Vagina (tissue), 2 donors: Measurements from ENCODE around the gene ULK4. TPM values are rescaled to one million over a fixed set of nuclear protein-coding genes. Genes with fewer than 3 reads are reported as not detected.
"Not testable (repeated sequence)": the region's sequence is repeated elsewhere in the genome, so short reads cannot be mapped to it uniquely, and the experiment has no call there.

Source experiments
- DNase-seq, 2 donors: peaks; one replicate each; pipeline ENCODE4 v3.0.0-alpha.2; 2017; ENCODE audit errors: extremely low spot score in 2 of 2
- H3K27ac ChIP-seq: fragments of 200-600 bp; sonication (generic); one replicate; pipeline ENCODE4 v1.5.1; 2019
- H3K27me3 ChIP-seq: fragments of 200-600 bp; sonication (generic); one replicate; pipeline ENCODE4 v1.5.1; 2019
- H3K36me3 ChIP-seq, 2 donors: fragments of 200-600 bp; sonication (generic); one replicate each; pipeline ENCODE4 v1.5.1; 2017 to 2019
- H3K4me1 ChIP-seq: fragments of 200-600 bp; sonication (generic); one replicate; pipeline ENCODE4 v1.5.1; 2019
- H3K4me3 ChIP-seq, 2 donors: fragments of 200-600 bp; sonication (generic); 1 replicate in 1 of 2; 2 replicates in 1 of 2; pipeline ENCODE4 v1.5.1; 2016 to 2019
- H3K9me3 ChIP-seq: fragments of 200-600 bp; sonication (generic); one replicate; pipeline ENCODE4 v1.5.1; 2019
- CTCF ChIP-seq, 3 experiments: fragments of 450-650 bp in 2 of 3; fragments of 200-600 bp in 1 of 3; sonication (generic) in 1 of 3; IDR thresholded peaks; one replicate each; pipeline ENCODE4 v1.5.1; 2017 to 2019; ENCODE audit warnings: antibody characterized with exemption in 3 of 3, mild to moderate bottlenecking in 2 of 3, moderate library complexity in 2 of 3
- POLR2A ChIP-seq, 2 donors: fragments of 450-650 bp; IDR thresholded peaks; one replicate each; pipeline ENCODE4 v1.6.1; 2017; ENCODE audit warnings: antibody characterized with exemption in 2 of 2, mild to moderate bottlenecking in 2 of 2, moderate library complexity in 2 of 2
- POLR2AphosphoS5 ChIP-seq, 2 donors: sonication (generic); formaldehyde crosslinking; IDR thresholded peaks; one replicate each; pipeline ENCODE4 v1.9.0; 2017; ENCODE audit warnings: antibody characterized with exemption in 2 of 2, mild to moderate bottlenecking in 2 of 2, low read depth in 1 of 2; ENCODE audit not compliant: insufficient read depth in 1 of 2
- intact Hi-C: fragments of 100-400 bp; cut with DNase I; formaldehyde crosslinking; loops from one replicate; pipeline ENCODE4 v1.15.1; 2023
- total RNA-seq: library from RNA; depleted of rRNA; stranded (reverse); fragments of >200 nt; gene quantifications from one replicate; pipeline ENCODE4 v1.2.3, GENCODE V29; 2016

The ULK4 gene
- total RNA-seq, 1 donor from 2014 or later: 24.1 TPM

- intact Hi-C loops: no loop called here
- Histone ChIP-seq H3K27me3 (no peaks in the 10 kb centered on the region), H3K4me1 (peaks cover 7% of the 10 kb centered on the region), H3K4me3 (no peak overlapping the region), H3K27ac (no peak overlapping the region), H3K36me3 (no peaks in the 10 kb centered on the region), H3K9me3 (no peaks in the 10 kb centered on the region)
- no peak for DNase-seq
- TF ChIP-seq POLR2A (IDR thresholded peaks at IDR 0.05) (no peak), CTCF (IDR thresholded peaks at IDR 0.05) (no peak), POLR2AphosphoS5 (IDR thresholded peaks at IDR 0.05; ENCODE audit: insufficient read depth in 1 of 2, low read depth in 1 of 2) (no peak)
Observed at GRCh38 chr3:41650406-41650805, 311.5 kb downstream of the ULK4 start.

- Histone ChIP-seq H3K4me1 (peaks cover 7% of the 10 kb centered on the region), H3K9me3 (no peaks in the 10 kb centered on the region), H3K4me3 (no peak overlapping the region), H3K27me3 (no peaks in the 10 kb centered on the region), H3K36me3 (no peaks in the 10 kb centered on the region), H3K27ac (no peak overlapping the region)
- intact Hi-C loops: no loop called here
- no peak for DNase-seq
- TF ChIP-seq POLR2A (IDR thresholded peaks at IDR 0.05) (no peak), POLR2AphosphoS5 (IDR thresholded peaks at IDR 0.05; ENCODE audit: insufficient read depth in 1 of 2, low read depth in 1 of 2) (no peak), CTCF (IDR thresholded peaks at IDR 0.05) (no peak)
Observed at GRCh38 chr3:41649129-41649739, 312.7 kb downstream of the ULK4 start.

GRCh38 chr3:41647730-41648129, 314.2 kb downstream of the ULK4 start:
- H3K4me3 ChIP-seq, intact Hi-C loops, H3K27me3 ChIP-seq, H3K9me3 ChIP-seq, DNase-seq, H3K27ac ChIP-seq, H3K4me1 ChIP-seq, H3K36me3 ChIP-seq: not testable (repeated sequence)

GRCh38 chr3:41640076-41640475, 321.8 kb downstream of the ULK4 start:
- TF ChIP-seq CTCF (IDR thresholded peaks at IDR 0.05): no peak
- no peak for TF ChIP-seq POLR2A (IDR thresholded peaks at IDR 0.05)
- no peak for TF ChIP-seq POLR2AphosphoS5 (IDR thresholded peaks at IDR 0.05; ENCODE audit: insufficient read depth in 1 of 2, low read depth in 1 of 2)
- H3K36me3 ChIP-seq: no peaks in the 10 kb centered on the region
- intact Hi-C loops: no loop called here
- H3K4me3 ChIP-seq: no peak overlapping the region
- no peaks in the 10 kb centered on the region for H3K4me1 ChIP-seq
- H3K27me3 ChIP-seq: no peaks in the 10 kb centered on the region
- no peak for DNase-seq
- H3K9me3 ChIP-seq: no peaks in the 10 kb centered on the region
- H3K27ac ChIP-seq: no peak overlapping the region

DNA sequence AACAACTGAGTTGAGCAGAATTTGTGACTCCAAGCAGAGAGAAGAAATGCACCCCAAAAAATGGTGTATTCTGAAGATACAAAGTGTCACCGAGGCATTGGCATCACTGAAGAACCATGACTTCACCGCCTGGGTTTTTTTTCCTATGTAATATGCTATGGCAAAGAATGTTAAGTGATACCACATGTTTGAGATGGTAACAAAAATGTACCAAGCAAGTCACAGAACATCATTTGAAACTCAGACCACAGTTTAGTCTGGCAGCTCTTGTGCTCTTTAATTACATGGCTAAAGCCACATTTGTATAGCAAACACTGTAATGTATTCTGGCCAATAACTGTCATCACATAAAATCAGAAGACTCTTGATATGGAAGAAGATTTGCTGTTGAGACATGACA, 323.5 kb downstream of the ULK4 start:
- Histone ChIP-seq H3K27me3 (no peaks in the 10 kb centered on the region), H3K4me1 (no peaks in the 10 kb centered on the region), H3K4me3 (no peak overlapping the region), H3K27ac (no peak overlapping the region), H3K36me3 (no peaks in the 10 kb centered on the region), H3K9me3 (no peaks in the 10 kb centered on the region)
- intact Hi-C loops: no loop called here
- TF ChIP-seq POLR2A (IDR thresholded peaks at IDR 0.05) (no peak), CTCF (IDR thresholded peaks at IDR 0.05) (no peak), POLR2AphosphoS5 (IDR thresholded peaks at IDR 0.05; ENCODE audit: insufficient read depth in 1 of 2, low read depth in 1 of 2) (no peak)
- DNase-seq: no peak
